ENCODE data around the gene PLA2G3. TPM values are rescaled to one million over a fixed set of nuclear protein-coding genes. Genes with fewer than 3 reads are reported as not detected.
"Not testable (repeated sequence)": the region's sequence is repeated elsewhere in the genome, so short reads cannot be mapped to it uniquely, and the experiment has no call there.

Gene PLA2G3
- total RNA-seq, 1 experiment from 2014 or later = not detected

- Histone ChIP-seq H3K9me2 (ENCODE audit: insufficient read depth) (no peaks in the 10 kb centered on the region), H3K27me3 (ENCODE audit: insufficient read depth, low read length) (no peaks in the 10 kb centered on the region), H4K20me1 (ENCODE audit: insufficient read depth) (no peaks in the 10 kb centered on the region), H3K36me3 (ENCODE audit: control insufficient read depth in 1 of 2, insufficient read depth in 2 of 2, low read length in 2 of 2) (peaks cover 29 to 53% of the 10 kb centered on the region in 2 experiments), H3K9ac (ENCODE audit: low read length) (no peak overlapping the region), H3K79me2 (ENCODE audit: insufficient read depth, low read length) (no peaks in the 10 kb centered on the region), H3K4me2 (ENCODE audit: low read length) (no peak overlapping the region), H3K9me3 (ENCODE audit: control insufficient read depth in 1 of 2, insufficient read depth in 1 of 2, low read depth in 1 of 2, low read length in 2 of 2) (no peaks in the 10 kb centered on the region), H3K4me1 (ENCODE audit: control insufficient read depth in 1 of 2, insufficient read depth in 2 of 2, low read length in 2 of 2) (peaks cover 0 to 15% of the 10 kb centered on the region in 2 experiments; a peak in 2 of 4 replicates), H2AFZ (ENCODE audit: low read depth, low read length, poor library complexity, severe bottlenecking) (no peak overlapping the region), H3K4me3 (replicated peaks in 1 of 2; ENCODE audit: low read depth in 1 of 2, low read length in 2 of 2) (no peak overlapping the region), H3K27ac (ENCODE audit: low read depth, low read length) (no peak overlapping the region)
- ChIA-PET CTCF (interaction anchor here (1.0 kb wide), 1 partner anchor 9 kb away, joined by 4 read pairs; the partner anchor contains the start of gene SELENOM), RAD21 (ENCODE audit: low non-redundant PET in 1 of 2, low total read pairs in 2 of 2, uncharacterized antibody in 2 of 2, unreplicated experiment in 2 of 2) (no interaction called here), POLR2A (interaction anchor here (1.4 kb wide), 1 partner anchor 9 kb away, joined by 4 read pairs; the partner anchor contains the start of gene SELENOM)
- TF ChIP-seq RAD21 (IDR thresholded peaks at IDR 0.05; ENCODE audit: low read depth) (no peak), CEBPB (IDR thresholded peaks at IDR 0.05; ENCODE audit: low read depth) (no peak), ZNF274 (IDR thresholded peaks at IDR 0.05; ENCODE audit: low read depth, low read length) (no peak)
- TF ChIP-seq, protein P1, sequence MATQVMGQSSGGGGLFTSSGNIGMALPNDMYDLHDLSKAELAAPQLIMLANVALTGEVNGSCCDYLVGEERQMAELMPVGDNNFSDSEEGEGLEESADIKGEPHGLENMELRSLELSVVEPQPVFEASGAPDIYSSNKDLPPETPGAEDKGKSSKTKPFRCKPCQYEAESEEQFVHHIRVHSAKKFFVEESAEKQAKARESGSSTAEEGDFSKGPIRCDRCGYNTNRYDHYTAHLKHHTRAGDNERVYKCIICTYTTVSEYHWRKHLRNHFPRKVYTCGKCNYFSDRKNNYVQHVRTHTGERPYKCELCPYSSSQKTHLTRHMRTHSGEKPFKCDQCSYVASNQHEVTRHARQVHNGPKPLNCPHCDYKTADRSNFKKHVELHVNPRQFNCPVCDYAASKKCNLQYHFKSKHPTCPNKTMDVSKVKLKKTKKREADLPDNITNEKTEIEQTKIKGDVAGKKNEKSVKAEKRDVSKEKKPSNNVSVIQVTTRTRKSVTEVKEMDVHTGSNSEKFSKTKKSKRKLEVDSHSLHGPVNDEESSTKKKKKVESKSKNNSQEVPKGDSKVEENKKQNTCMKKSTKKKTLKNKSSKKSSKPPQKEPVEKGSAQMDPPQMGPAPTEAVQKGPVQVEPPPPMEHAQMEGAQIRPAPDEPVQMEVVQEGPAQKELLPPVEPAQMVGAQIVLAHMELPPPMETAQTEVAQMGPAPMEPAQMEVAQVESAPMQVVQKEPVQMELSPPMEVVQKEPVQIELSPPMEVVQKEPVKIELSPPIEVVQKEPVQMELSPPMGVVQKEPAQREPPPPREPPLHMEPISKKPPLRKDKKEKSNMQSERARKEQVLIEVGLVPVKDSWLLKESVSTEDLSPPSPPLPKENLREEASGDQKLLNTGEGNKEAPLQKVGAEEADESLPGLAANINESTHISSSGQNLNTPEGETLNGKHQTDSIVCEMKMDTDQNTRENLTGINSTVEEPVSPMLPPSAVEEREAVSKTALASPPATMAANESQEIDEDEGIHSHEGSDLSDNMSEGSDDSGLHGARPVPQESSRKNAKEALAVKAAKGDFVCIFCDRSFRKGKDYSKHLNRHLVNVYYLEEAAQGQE (IDR thresholded peaks at IDR 0.05; ENCODE audit: low read depth) = no peak
- intact Hi-C loops (cut with micrococcal nuclease) = no loop called here
- no TSS peak for BruUV-seq (replicated peaks)
- DNase-seq (ENCODE audit: low read depth, low spot score) = no peak
- no peak for ATAC-seq
These were observed 42.2 kb downstream of the PLA2G3 start for GRCh38 chr22:31097941-31098631.

DNA sequence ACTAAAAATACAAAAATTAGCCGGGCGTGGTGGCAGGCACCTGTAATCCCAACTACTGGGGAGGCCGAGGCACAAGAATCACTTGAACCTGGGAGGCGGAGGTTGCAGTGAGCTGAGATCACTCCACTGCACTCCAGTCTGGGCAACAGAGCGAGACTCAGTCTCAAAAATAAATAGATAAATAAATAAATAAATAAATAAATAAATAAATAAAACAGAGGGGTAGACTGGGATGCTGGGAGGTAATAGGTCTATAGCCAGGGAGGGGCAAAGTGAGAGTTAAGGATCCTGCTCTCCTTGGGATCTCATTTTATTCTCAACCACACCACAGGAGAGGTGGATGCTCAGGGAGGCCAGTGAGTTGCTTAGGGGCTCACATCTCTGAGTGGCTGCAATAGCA, 42.8 kb downstream of the PLA2G3 start:
- RAD21 ChIA-PET (ENCODE audit: low non-redundant PET in 1 of 2, low total read pairs in 2 of 2, uncharacterized antibody in 2 of 2, unreplicated experiment in 2 of 2); H4K20me1 ChIP-seq (ENCODE audit: insufficient read depth); CTCF ChIA-PET; H3K9ac ChIP-seq (ENCODE audit: low read length); H3K9me3 ChIP-seq (ENCODE audit: control insufficient read depth in 1 of 2, insufficient read depth in 1 of 2, low read depth in 1 of 2, low read length in 2 of 2); POLR2A ChIA-PET; BruUV-seq (replicated peaks); H3K79me2 ChIP-seq (ENCODE audit: insufficient read depth, low read length); ATAC-seq; H3K9me2 ChIP-seq (ENCODE audit: insufficient read depth); H3K27me3 ChIP-seq (ENCODE audit: insufficient read depth, low read length); H3K27ac ChIP-seq (ENCODE audit: low read depth, low read length); DNase-seq (ENCODE audit: low read depth, low spot score); H2AFZ ChIP-seq (ENCODE audit: low read depth, low read length, poor library complexity, severe bottlenecking); H3K4me2 ChIP-seq (ENCODE audit: low read length); intact Hi-C loops (cut with micrococcal nuclease); H3K4me3 ChIP-seq (replicated peaks in 1 of 2; ENCODE audit: low read depth in 1 of 2, low read length in 2 of 2): not testable (repeated sequence)
- Histone ChIP-seq H3K36me3 (ENCODE audit: control insufficient read depth in 1 of 2, insufficient read depth in 2 of 2, low read length in 2 of 2) (peaks cover 31 to 57% of the 10 kb centered on the region in 2 experiments), H3K4me1 (ENCODE audit: control insufficient read depth in 1 of 2, insufficient read depth in 2 of 2, low read length in 2 of 2) (peaks cover 0 to 12% of the 10 kb centered on the region in 2 experiments; a peak in 2 of 4 replicates)

Measured in HCT116 (cell line).